CD14-positive monocyte (primary cell): ENCODE measurements around the gene SLC30A10. TPM values are rescaled to one million over a fixed set of nuclear protein-coding genes. Genes with fewer than 3 reads are reported as not detected.

Experiments used
- DNase-seq, 3 donors: peaks; one replicate each; pipeline ENCODE4 v3.0.0-alpha.2; 2011 to 2022
- H2AFZ ChIP-seq: 2 replicates; pipeline ENCODE4 v1.6.0; 2012; ENCODE audit warnings: mild to moderate bottlenecking, low read depth, low read length, inconsistent platforms; ENCODE audit not compliant: insufficient read depth, poor library complexity, severe bottlenecking
- H3K27ac ChIP-seq, 2 donors: 1 replicate in 1 of 2; 2 replicates in 1 of 2; pipeline ENCODE4 v1.5.1; 2012 to 2013; ENCODE audit warnings: low read length in 2 of 2, control low read depth in 1 of 2, inconsistent platforms in 1 of 2, low read depth in 1 of 2, mild to moderate bottlenecking in 1 of 2
- H3K27me3 ChIP-seq, 2 donors: one replicate each; pipeline versions ENCODE4 v1.6.0 to v1.6.1; 2011 to 2013; ENCODE audit warnings: low read length in 2 of 2; ENCODE audit not compliant: control insufficient read depth in 2 of 2, insufficient read depth in 2 of 2
- H3K36me3 ChIP-seq, 2 donors: replicated peaks in 1 of 2; 1 replicate in 1 of 2; 2 replicates in 1 of 2; pipeline versions ENCODE4 v1.5.1 to v1.6.1; 2012 to 2013; ENCODE audit warnings: low read length in 2 of 2, control low read depth in 1 of 2, inconsistent platforms in 1 of 2, mild to moderate bottlenecking in 1 of 2; ENCODE audit not compliant: insufficient read depth in 2 of 2, control insufficient read depth in 1 of 2
- H3K4me1 ChIP-seq, 2 donors: 1 replicate in 1 of 2; 2 replicates in 1 of 2; pipeline versions ENCODE4 v1.5.1 to v1.6.1; 2012 to 2013; ENCODE audit warnings: low read length in 2 of 2, control low read depth in 1 of 2, inconsistent platforms in 1 of 2, mild to moderate bottlenecking in 1 of 2, moderate library complexity in 1 of 2; ENCODE audit not compliant: insufficient read depth in 2 of 2, control insufficient read depth in 1 of 2
- H3K4me2 ChIP-seq: replicated peaks from 2 replicates; pipeline ENCODE3; 2012; ENCODE audit warnings: low read length, moderate library complexity, mild to moderate bottlenecking; ENCODE audit not compliant: poor library complexity, severe bottlenecking; ENCODE audit errors: extremely low read depth
- H3K4me3 ChIP-seq, 3 experiments: fragments of 200-600 bp in 1 of 3; sonication (generic) in 1 of 3; replicated peaks in 1 of 3; 1 replicate in 2 of 3; 2 replicates in 1 of 3; pipeline ENCODE4 v1.5.1; 2011 to 2013; ENCODE audit warnings: low read length in 3 of 3, mild to moderate bottlenecking in 3 of 3, control low read depth in 2 of 3, low read depth in 2 of 3, inconsistent platforms in 1 of 3, moderate library complexity in 1 of 3
- H3K79me2 ChIP-seq: 2 replicates; pipeline ENCODE4 v1.6.0; 2012; ENCODE audit warnings: mild to moderate bottlenecking, control low read depth, inconsistent platforms, low read length, moderate library complexity; ENCODE audit not compliant: insufficient read depth
- H3K9ac ChIP-seq: 2 replicates; pipeline ENCODE4 v1.6.0; 2017; ENCODE audit warnings: low read length, mild to moderate bottlenecking; ENCODE audit not compliant: insufficient read depth, poor library complexity, severe bottlenecking
- H3K9me3 ChIP-seq, 2 donors: replicated peaks in 1 of 2; 1 replicate in 1 of 2; 2 replicates in 1 of 2; pipeline versions ENCODE4 v1.5.1 to v1.6.1; 2012 to 2013; ENCODE audit warnings: low read length in 2 of 2, control low read depth in 1 of 2; ENCODE audit not compliant: control insufficient read depth in 1 of 2, insufficient read depth in 1 of 2
- H4K20me1 ChIP-seq: 2 replicates; pipeline ENCODE4 v1.6.0; 2012; ENCODE audit warnings: mild to moderate bottlenecking, low read length, control low read depth, moderate library complexity; ENCODE audit not compliant: insufficient read depth
- H3K27ac Mint-ChIP-seq, 7 donors: one replicate each; pipeline ENCODE4 v1.8.0; 2020; ENCODE audit warnings: mild to moderate bottlenecking in 7 of 7, mixed read lengths in 7 of 7, moderate library complexity in 6 of 7, inconsistent platforms in 2 of 7
- H3K27me3 Mint-ChIP-seq, 3 donors: one replicate each; pipeline ENCODE4 v1.8.0; 2021 to 2022; ENCODE audit warnings: low read depth in 3 of 3, mild to moderate bottlenecking in 3 of 3, mixed read lengths in 3 of 3, moderate library complexity in 3 of 3, inconsistent platforms in 1 of 3
- H3K36me3 Mint-ChIP-seq, 2 donors: one replicate each; pipeline ENCODE4 v1.8.0; 2020; ENCODE audit warnings: mixed read lengths in 2 of 2, inconsistent platforms in 1 of 2, mild to moderate bottlenecking in 1 of 2
- H3K4me1 Mint-ChIP-seq: one replicate; pipeline ENCODE4 v1.8.0; 2020; ENCODE audit warnings: mild to moderate bottlenecking, mixed read lengths
- H3K4me3 Mint-ChIP-seq, 2 donors: one replicate each; pipeline ENCODE4 v1.8.0; 2020; ENCODE audit warnings: mild to moderate bottlenecking in 2 of 2, mixed read lengths in 2 of 2, moderate library complexity in 1 of 2
- H3K9me3 Mint-ChIP-seq, 7 donors: one replicate each; pipeline ENCODE4 v1.8.0; 2020 to 2022; ENCODE audit warnings: mixed read lengths in 7 of 7, mild to moderate bottlenecking in 6 of 7, moderate library complexity in 6 of 7, inconsistent platforms in 2 of 7
- CTCF ChIP-seq: fragments of 200-600 bp; IDR thresholded peaks from one replicate; pipeline ENCODE4 v1.8.0; 2022; ENCODE audit warnings: antibody characterized with exemption, mild to moderate bottlenecking
- WGBS: methylation state at CpG from one replicate; pipeline ENCODE4 v1.1.5; 2013; ENCODE audit warnings: missing lambda C conversion rate; ENCODE audit not compliant: insufficient coverage; 5-methylcytosine and 5-hydroxymethylcytosine counted together
- intact Hi-C, 2 donors: fragments of 100-400 bp; cut with micrococcal nuclease; formaldehyde crosslinking; loops; one replicate each; pipeline versions ENCODE4 v1.15.0 to v1.15.1; 2023
- polyA plus RNA-seq, 3 donors: library from polyadenylated mRNA; depleted of rRNA in 1 of 3; unstranded in 2 of 3; stranded (reverse) in 1 of 3; fragments of 300-500 nt in 2 of 3; fragments of >200 nt in 1 of 3; fragmentation: Illumina TruSeq in 2 of 3; gene quantifications; 1 replicate in 2 of 3; 2 replicates in 1 of 3; pipeline ENCODE4 v1.2.3, GENCODE V29; 2012 to 2021

Gene SLC30A10
- polyA plus RNA-seq, 3 donors = not detected

DNA sequence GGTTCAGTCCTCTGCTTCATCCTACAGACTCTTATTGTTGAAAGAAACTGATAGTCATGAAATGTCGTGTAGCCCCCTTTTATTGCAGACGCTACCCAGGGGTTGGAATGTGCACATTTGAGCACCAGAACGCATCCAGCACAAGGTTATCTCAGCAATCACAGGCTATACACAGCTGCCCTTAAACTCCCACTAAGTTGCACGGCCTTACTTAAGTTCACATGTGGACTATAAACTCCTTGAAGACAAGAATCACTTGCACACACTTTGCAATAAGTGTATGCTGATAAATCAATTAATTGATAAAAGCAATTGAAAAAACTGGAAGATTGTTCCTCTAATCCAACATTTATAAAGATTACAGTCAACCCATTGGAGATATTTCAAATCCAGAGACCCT, 18.9 kb downstream of the SLC30A10 start:
- Mint-ChIP-seq H3K36me3 (no peaks in the 10 kb centered on the region), H3K9me3 (peaks cover 0 to 5% (median 0%) of the 10 kb centered on the region in 7 donors), H3K27ac (no peak overlapping the region), H3K4me1 (peaks cover 21% of the 10 kb centered on the region), H3K4me3 (no peak overlapping the region), H3K27me3 (peaks cover 0 to 6% (median 0%) of the 10 kb centered on the region in 3 donors)
- WGBS = no CpG with 5 or more reads among the region's 4 CpGs
- Histone ChIP-seq H3K4me2 (no peak overlapping the region), H3K9ac (no peak overlapping the region), H3K27me3 (no peaks in the 10 kb centered on the region), H2AFZ (no peak overlapping the region), H3K4me1 (peaks cover 17 to 18% of the 10 kb centered on the region in 2 donors), H4K20me1 (no peaks in the 10 kb centered on the region), H3K79me2 (no peaks in the 10 kb centered on the region), H3K27ac (no peak overlapping the region), H3K36me3 (no peaks in the 10 kb centered on the region), H3K9me3 (no peaks in the 10 kb centered on the region), H3K4me3 (no peak overlapping the region)
- intact Hi-C loops = no loop called here
- TF ChIP-seq CTCF = no peak
- no peak for DNase-seq

DNA sequence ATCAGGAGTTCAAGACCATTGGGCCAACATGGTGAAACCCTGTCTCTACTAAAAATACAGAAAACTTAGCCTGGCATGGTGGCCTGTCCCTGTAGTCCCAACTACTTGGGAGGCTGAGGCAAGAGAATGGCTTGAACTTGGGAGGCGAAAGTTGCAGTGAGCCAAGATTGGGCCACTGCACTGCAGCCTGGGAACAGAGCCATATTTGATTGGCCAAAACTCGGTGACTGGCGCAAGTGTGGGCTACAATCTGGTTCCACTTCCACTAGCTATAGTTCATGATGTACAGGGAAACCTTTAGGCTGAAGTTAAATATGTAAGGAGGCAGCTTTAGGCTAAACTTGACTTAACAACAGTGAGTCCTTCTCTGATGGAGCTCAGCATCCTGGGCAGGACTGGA, 20.2 kb downstream of the SLC30A10 start:
- Histone ChIP-seq H2AFZ (no peak overlapping the region), H3K27ac (peak overlapping the region in 1 of 2 donors; percentile 72), H3K4me3 (peak overlapping the region in 1 of 3 experiments; percentile 45), H3K27me3 (no peaks in the 10 kb centered on the region), H3K9me3 (no peaks in the 10 kb centered on the region), H3K4me1 (peaks cover 17 to 18% of the 10 kb centered on the region in 2 donors), H3K36me3 (no peaks in the 10 kb centered on the region), H4K20me1 (no peaks in the 10 kb centered on the region), H3K4me2 (peak overlapping the region; percentile 64), H3K9ac (no peak overlapping the region), H3K79me2 (no peaks in the 10 kb centered on the region)
- H3K4me1 Mint-ChIP-seq = peaks cover 21% of the 10 kb centered on the region
- H3K27ac Mint-ChIP-seq = peak overlapping the region in 4 of 7 donors; percentile 68 to 90 (median 80)
- intact Hi-C loops = no loop called here
- peak overlapping the region; percentile 66 to 84 for H3K4me3 Mint-ChIP-seq
- H3K9me3 Mint-ChIP-seq = peaks cover 0 to 5% (median 0%) of the 10 kb centered on the region in 7 donors
- no peak for TF ChIP-seq CTCF
- H3K36me3 Mint-ChIP-seq = no peaks in the 10 kb centered on the region
- WGBS = no CpG with 5 or more reads among the region's 3 CpGs
- peaks cover 0 to 6% (median 0%) of the 10 kb centered on the region in 3 donors for H3K27me3 Mint-ChIP-seq
- DNase-seq = no peak
